ENCODE data around the gene TMEM106C.

DNA sequence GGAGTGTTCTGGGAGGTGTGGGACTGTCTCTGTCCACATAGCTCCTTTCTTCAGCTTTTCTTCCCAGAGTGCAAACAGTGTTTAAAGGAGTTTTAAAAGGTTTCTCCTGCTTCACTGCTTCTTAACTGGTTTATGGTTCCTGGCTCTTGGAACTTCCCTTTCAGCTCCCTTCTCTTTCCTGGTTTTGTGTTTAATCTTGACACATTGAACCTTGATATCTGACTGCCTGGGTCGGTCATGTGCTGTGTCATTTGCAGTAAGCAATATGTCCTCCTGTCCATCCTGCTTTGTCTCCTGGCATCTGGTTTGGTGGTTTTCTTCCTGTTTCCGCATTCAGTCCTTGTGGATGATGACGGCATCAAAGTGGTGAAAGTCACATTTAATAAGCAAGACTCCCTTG lies 2.2 kb downstream of the TMEM106C start:
- TF ChIP-seq KLF15 (CRISPR knock-in tag; IDR thresholded peaks at IDR 0.05; ENCODE audit: borderline replicate concordance), result no peak
- TF ChIP-seq ZKSCAN5 (CRISPR knock-in tag; IDR thresholded peaks at IDR 0.05), result no peak
- no peak for TF ChIP-seq ZBTB7B (CRISPR knock-in tag; IDR thresholded peaks at IDR 0.05)
- no peak for TF ChIP-seq ZNF451 (CRISPR knock-in tag; IDR thresholded peaks at IDR 0.05)
- TF ChIP-seq KLF13 (CRISPR knock-in tag; IDR thresholded peaks at IDR 0.05), result no peak
- TF ChIP-seq TAF1 (CRISPR knock-in tag; IDR thresholded peaks at IDR 0.05), result no peak
- TF ChIP-seq ESRRA (CRISPR knock-in tag; IDR thresholded peaks at IDR 0.05; ENCODE audit: low read depth), result no peak

Data from HepG2 (cell line).